HEK293 (cell line): ENCODE measurements around the gene LIN54.

ENCODE experiments used
- BCL6B ChIP-seq: fragments of 450-650 bp; formaldehyde crosslinking; IDR thresholded peaks from 2 replicates; pipeline ENCODE4 v1.5.1; 2017; ENCODE audit warnings: missing biosample characterization, missing genetic modification characterization
- KLF7 ChIP-seq: fragments of 450-650 bp; formaldehyde crosslinking; IDR thresholded peaks from 2 replicates; pipeline ENCODE4 v1.5.1; 2016; ENCODE audit warnings: missing biosample characterization, missing genetic modification characterization, borderline replicate concordance
- KLF9 ChIP-seq: fragments of 450-650 bp; formaldehyde crosslinking; IDR thresholded peaks from 2 replicates; pipeline ENCODE4 v1.5.1; 2016; ENCODE audit warnings: missing biosample characterization, missing genetic modification characterization, low read depth
- MZF1 ChIP-seq: fragments of 450-650 bp; formaldehyde crosslinking; IDR thresholded peaks from 2 replicates; pipeline ENCODE4 v1.5.1; 2017; ENCODE audit warnings: missing biosample characterization, missing genetic modification characterization, borderline replicate concordance
- PRDM10 ChIP-seq: fragments of 450-650 bp; formaldehyde crosslinking; IDR thresholded peaks from 2 replicates; pipeline ENCODE4 v1.5.1; 2016; ENCODE audit warnings: missing biosample characterization, missing genetic modification characterization
- REPIN1 ChIP-seq: fragments of 450-650 bp; formaldehyde crosslinking; IDR thresholded peaks from 2 replicates; pipeline ENCODE4 v1.5.1; 2017; ENCODE audit warnings: missing biosample characterization, missing genetic modification characterization, low read depth
- WT1 ChIP-seq: fragments of 450-650 bp; formaldehyde crosslinking; IDR thresholded peaks from 2 replicates; pipeline ENCODE4 v1.5.1; 2016; ENCODE audit warnings: missing biosample characterization, missing genetic modification characterization
- ZBTB17 ChIP-seq: fragments of 450-650 bp; formaldehyde crosslinking; IDR thresholded peaks from 2 replicates; pipeline ENCODE4 v1.5.1; 2016; ENCODE audit warnings: missing biosample characterization, missing genetic modification characterization
- ZBTB48 ChIP-seq: fragments of 450-650 bp; formaldehyde crosslinking; IDR thresholded peaks from 2 replicates; pipeline ENCODE4 v1.5.1; 2016; ENCODE audit warnings: missing biosample characterization, missing genetic modification characterization
- ZNF140 ChIP-seq: fragments of 450-650 bp; formaldehyde crosslinking; IDR thresholded peaks from 2 replicates; pipeline ENCODE4 v1.5.1; 2016; ENCODE audit warnings: missing biosample characterization, missing genetic modification characterization
- ZNF157 ChIP-seq: fragments of 450-650 bp; formaldehyde crosslinking; IDR thresholded peaks from 2 replicates; pipeline ENCODE4 v1.5.1; 2016; ENCODE audit warnings: missing biosample characterization, missing genetic modification characterization
- ZNF169 ChIP-seq: fragments of 450-650 bp; formaldehyde crosslinking; IDR thresholded peaks from 2 replicates; pipeline ENCODE4 v1.5.1; 2016; ENCODE audit warnings: missing biosample characterization, missing genetic modification characterization
- ZNF19 ChIP-seq: fragments of 450-650 bp; formaldehyde crosslinking; IDR thresholded peaks from 2 replicates; pipeline ENCODE4; 2016; ENCODE audit warnings: missing biosample characterization, missing genetic modification characterization, low read depth
- ZNF211 ChIP-seq: fragments of 450-650 bp; formaldehyde crosslinking; IDR thresholded peaks from 2 replicates; pipeline ENCODE4 v1.5.1; 2016; ENCODE audit warnings: low read depth, missing biosample characterization, missing genetic modification characterization
- ZNF335 ChIP-seq: fragments of 450-650 bp; formaldehyde crosslinking; conservative IDR thresholded peaks from 2 replicates; pipeline ENCODE4 v1.5.1; 2016; ENCODE audit warnings: missing biosample characterization, missing genetic modification characterization
- ZNF423 ChIP-seq: fragments of 450-650 bp; formaldehyde crosslinking; IDR thresholded peaks from 2 replicates; pipeline ENCODE4 v1.5.1; 2016; ENCODE audit warnings: missing biosample characterization, missing genetic modification characterization
- ZNF560 ChIP-seq: fragments of 450-650 bp; formaldehyde crosslinking; IDR thresholded peaks from 2 replicates; pipeline ENCODE4 v1.5.1; 2017; ENCODE audit warnings: missing biosample characterization, missing genetic modification characterization, borderline replicate concordance
- ZNF645 ChIP-seq: fragments of 450-650 bp; formaldehyde crosslinking; IDR thresholded peaks from 2 replicates; pipeline ENCODE4; 2016; ENCODE audit warnings: missing biosample characterization, missing genetic modification characterization
- ZNF658 ChIP-seq: fragments of 450-650 bp; formaldehyde crosslinking; IDR thresholded peaks from 2 replicates; pipeline ENCODE4; 2016; ENCODE audit warnings: missing biosample characterization, missing genetic modification characterization
- ZNF791 ChIP-seq: fragments of 450-650 bp; formaldehyde crosslinking; IDR thresholded peaks from 2 replicates; pipeline ENCODE4 v1.5.1; 2016; ENCODE audit warnings: missing biosample characterization, missing genetic modification characterization
- ZSCAN18 ChIP-seq: fragments of 450-650 bp; formaldehyde crosslinking; IDR thresholded peaks from 2 replicates; pipeline ENCODE4 v1.5.1; 2016; ENCODE audit warnings: missing biosample characterization, missing genetic modification characterization
- ZSCAN4 ChIP-seq: fragments of 450-650 bp; formaldehyde crosslinking; IDR thresholded peaks from 2 replicates; pipeline ENCODE4 v1.5.1; 2017; ENCODE audit warnings: missing biosample characterization, missing genetic modification characterization
- TF ChIP-seq, protein P1 (sequence below): fragments of 450-650 bp; formaldehyde crosslinking; IDR thresholded peaks from 2 replicates; pipeline ENCODE4 v1.5.1; 2016; ENCODE audit warnings: missing biosample characterization, missing genetic modification characterization
- TF ChIP-seq, protein P2 (sequence below): fragments of 450-650 bp; formaldehyde crosslinking; IDR thresholded peaks from 2 replicates; pipeline ENCODE4 v1.5.1; 2016; ENCODE audit warnings: missing biosample characterization, missing genetic modification characterization
- TF ChIP-seq, protein P3 (sequence below): fragments of 450-650 bp; formaldehyde crosslinking; IDR thresholded peaks from 2 replicates; pipeline ENCODE4 v1.5.1; 2016; ENCODE audit warnings: missing biosample characterization, missing genetic modification characterization
- TF ChIP-seq, protein P4 (sequence below): fragments of 450-650 bp; formaldehyde crosslinking; IDR thresholded peaks from 2 replicates; pipeline ENCODE4 v1.5.1; 2016; ENCODE audit warnings: missing biosample characterization, missing genetic modification characterization

LIN54 gene

DNA sequence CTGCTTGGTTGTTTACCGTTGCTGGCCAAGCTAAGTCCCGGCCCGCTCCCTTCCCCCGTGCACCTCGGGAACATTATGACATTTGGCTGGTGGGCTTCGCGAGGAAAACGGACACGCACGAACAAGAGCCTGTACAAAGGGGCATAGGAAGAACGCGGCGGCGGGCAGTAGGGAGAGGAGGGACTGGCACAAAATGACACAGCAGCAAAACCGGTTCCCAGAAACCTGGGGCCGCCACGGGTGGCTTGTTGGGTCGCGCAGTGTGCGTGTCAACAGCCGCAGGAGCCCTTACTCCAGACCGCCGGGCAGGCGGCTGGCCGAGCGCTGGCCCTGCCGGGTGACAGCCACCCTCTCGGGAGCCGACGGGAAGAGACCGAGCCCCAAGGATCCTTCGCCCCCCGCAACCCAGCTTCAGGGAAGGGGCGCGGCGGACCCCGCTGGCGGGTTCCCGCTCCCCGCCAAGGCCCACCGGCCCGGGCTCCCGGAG is 1.6 kb upstream of the LIN54 start (continued):
- TF ChIP-seq ZBTB17 (tag by site-specific recombination) (no peak), PRDM10 (no peak), BCL6B (tag by site-specific recombination) (no peak), ZSCAN18 (tag by site-specific recombination) (no peak), ZNF423 (tag by site-specific recombination) (no peak), WT1 (no peak), ZNF140 (no peak), ZNF211 (tag by site-specific recombination) (no peak), ZSCAN4 (tag by site-specific recombination) (no peak), ZNF169 (tag by site-specific recombination) (no peak), REPIN1 (tag by site-specific recombination) (no peak), ZNF19 (tag by site-specific recombination) (no peak), MZF1 (tag by site-specific recombination) (no peak), ZNF791 (tag by site-specific recombination) (no peak), ZNF658 (no peak), ZBTB48 (peak; percentile 68; the same call in 1 of the 2 replicates), ZNF645 (tag by site-specific recombination) (no peak), KLF7 (tag by site-specific recombination) (no peak), ZNF560 (tag by site-specific recombination) (no peak), ZNF157 (tag by site-specific recombination) (no peak), KLF9 (no peak), ZNF335 (peak; percentile 60)
- TF ChIP-seq, protein P1, sequence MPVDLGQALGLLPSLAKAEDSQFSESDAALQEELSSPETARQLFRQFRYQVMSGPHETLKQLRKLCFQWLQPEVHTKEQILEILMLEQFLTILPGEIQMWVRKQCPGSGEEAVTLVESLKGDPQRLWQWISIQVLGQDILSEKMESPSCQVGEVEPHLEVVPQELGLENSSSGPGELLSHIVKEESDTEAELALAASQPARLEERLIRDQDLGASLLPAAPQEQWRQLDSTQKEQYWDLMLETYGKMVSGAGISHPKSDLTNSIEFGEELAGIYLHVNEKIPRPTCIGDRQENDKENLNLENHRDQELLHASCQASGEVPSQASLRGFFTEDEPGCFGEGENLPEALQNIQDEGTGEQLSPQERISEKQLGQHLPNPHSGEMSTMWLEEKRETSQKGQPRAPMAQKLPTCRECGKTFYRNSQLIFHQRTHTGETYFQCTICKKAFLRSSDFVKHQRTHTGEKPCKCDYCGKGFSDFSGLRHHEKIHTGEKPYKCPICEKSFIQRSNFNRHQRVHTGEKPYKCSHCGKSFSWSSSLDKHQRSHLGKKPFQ (tag by site-specific recombination): no peak
- TF ChIP-seq, protein P2, sequence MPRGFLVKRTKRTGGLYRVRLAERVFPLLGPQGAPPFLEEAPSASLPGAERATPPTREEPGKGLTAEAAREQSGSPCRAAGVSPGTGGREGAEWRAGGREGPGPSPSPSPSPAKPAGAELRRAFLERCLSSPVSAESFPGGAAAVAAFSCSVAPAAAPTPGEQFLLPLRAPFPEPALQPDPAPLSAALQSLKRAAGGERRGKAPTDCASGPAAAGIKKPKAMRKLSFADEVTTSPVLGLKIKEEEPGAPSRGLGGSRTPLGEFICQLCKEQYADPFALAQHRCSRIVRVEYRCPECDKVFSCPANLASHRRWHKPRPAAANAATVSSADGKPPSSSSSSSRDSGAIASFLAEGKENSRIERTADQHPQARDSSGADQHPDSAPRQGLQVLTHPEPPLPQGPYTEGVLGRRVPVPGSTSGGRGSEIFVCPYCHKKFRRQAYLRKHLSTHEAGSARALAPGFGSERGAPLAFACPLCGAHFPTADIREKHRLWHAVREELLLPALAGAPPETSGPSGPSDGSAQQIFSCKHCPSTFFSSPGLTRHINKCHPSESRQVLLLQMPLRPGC: no peak
- TF ChIP-seq, protein P3, sequence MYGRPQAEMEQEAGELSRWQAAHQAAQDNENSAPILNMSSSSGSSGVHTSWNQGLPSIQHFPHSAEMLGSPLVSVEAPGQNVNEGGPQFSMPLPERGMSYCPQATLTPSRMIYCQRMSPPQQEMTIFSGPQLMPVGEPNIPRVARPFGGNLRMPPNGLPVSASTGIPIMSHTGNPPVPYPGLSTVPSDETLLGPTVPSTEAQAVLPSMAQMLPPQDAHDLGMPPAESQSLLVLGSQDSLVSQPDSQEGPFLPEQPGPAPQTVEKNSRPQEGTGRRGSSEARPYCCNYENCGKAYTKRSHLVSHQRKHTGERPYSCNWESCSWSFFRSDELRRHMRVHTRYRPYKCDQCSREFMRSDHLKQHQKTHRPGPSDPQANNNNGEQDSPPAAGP (tag by site-specific recombination): no peak
- TF ChIP-seq, protein P4, sequence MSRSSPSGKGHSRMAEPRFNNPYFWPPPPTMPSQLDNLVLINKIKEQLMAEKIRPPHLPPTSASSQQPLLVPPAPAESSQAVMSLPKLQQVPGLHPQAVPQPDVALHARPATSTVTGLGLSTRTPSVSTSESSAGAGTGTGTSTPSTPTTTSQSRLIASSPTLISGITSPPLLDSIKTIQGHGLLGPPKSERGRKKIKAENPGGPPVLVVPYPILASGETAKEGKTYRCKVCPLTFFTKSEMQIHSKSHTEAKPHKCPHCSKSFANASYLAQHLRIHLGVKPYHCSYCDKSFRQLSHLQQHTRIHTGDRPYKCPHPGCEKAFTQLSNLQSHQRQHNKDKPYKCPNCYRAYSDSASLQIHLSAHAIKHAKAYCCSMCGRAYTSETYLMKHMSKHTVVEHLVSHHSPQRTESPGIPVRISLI (tag by site-specific recombination): no peak
